PC-3 (cell line): ENCODE measurements around the gene TMEM167B.

Experiments used
- CTCF ChIP-seq: fragments of 300-600 bp; sonication (generic); conservative IDR thresholded peaks from 2 replicates; pipeline ENCODE4 v1.5.1; 2017; ENCODE audit warnings: antibody characterized with exemption, low read depth, mild to moderate bottlenecking, low read length
- EZH2 ChIP-seq: fragments of 300-600 bp; sonication (generic); IDR thresholded peaks from one replicate; pipeline ENCODE4 v1.6.1; 2017; ENCODE audit warnings: antibody characterized with exemption, mild to moderate bottlenecking, low read length; ENCODE audit not compliant: unreplicated experiment

- TF ChIP-seq EZH2 (no peak), CTCF (no peak)
These were observed 6.6 kb upstream of the TMEM167B start for GRCh38 chr1:109083923-109084322.
